Activated CD8-positive, alpha-beta memory T cell treated with anti-CD3 and anti-CD28 coated beads, Interleukin-2, amount 50 U/mL, for 48 hours (primary cell): ENCODE results near the gene CSNK2A2.

Experiments
- DNase-seq: peaks from one replicate; pipeline ENCODE4 v3.0.0-alpha.2; 2020

CSNK2A2 gene

GRCh38 chr16:58137581-58137980 lies 60.3 kb downstream of the CSNK2A2 start:
- DNase-seq, result no peak

- peak; percentile 96 for DNase-seq
Measured at GRCh38 chr16:58129097-58129936, 68.6 kb downstream of the CSNK2A2 start, which contains the start of gene CFAP20. TSS of gene CFAP20 (minus strand) at chr16:58129381. CDS start at chr16:58129115, 266 bp downstream.

GRCh38 chr16:58128711-58129096 lies 69.2 kb downstream of the CSNK2A2 start:
- DNase-seq, result no peak

GRCh38 chr16:58128181-58128631 lies 69.7 kb downstream of the CSNK2A2 start:
- no peak for DNase-seq

- no peak for DNase-seq
Measured at GRCh38 chr16:58127634-58128033, 70.3 kb downstream of the CSNK2A2 start.

- no peak for DNase-seq
Measured at GRCh38 chr16:58127033-58127556, 70.8 kb downstream of the CSNK2A2 start.

GRCh38 chr16:58126451-58126961 lies 71.4 kb downstream of the CSNK2A2 start:
- no peak for DNase-seq

GRCh38 chr16:58125781-58126335 lies 72.0 kb downstream of the CSNK2A2 start:
- DNase-seq, result no peak

- DNase-seq, result no peak
Measured at GRCh38 chr16:58125041-58125440, 72.9 kb downstream of the CSNK2A2 start.

- no peak for DNase-seq
Measured at GRCh38 chr16:58124601-58124915, 73.3 kb downstream of the CSNK2A2 start.

GRCh38 chr16:58123896-58124600 lies 73.9 kb downstream of the CSNK2A2 start:
- DNase-seq, result no peak

GRCh38 chr16:58121132-58121531 lies 76.8 kb downstream of the CSNK2A2 start:
- no peak for DNase-seq

- no peak for DNase-seq
Measured at GRCh38 chr16:58120234-58120633, 77.7 kb downstream of the CSNK2A2 start.

GRCh38 chr16:58119509-58119845 lies 78.4 kb downstream of the CSNK2A2 start:
- no peak for DNase-seq

- DNase-seq, result no peak
Measured at GRCh38 chr16:58118801-58119508, 79.0 kb downstream of the CSNK2A2 start.

- no peak for DNase-seq
Measured at GRCh38 chr16:58116529-58116928, 81.4 kb downstream of the CSNK2A2 start.

- DNase-seq, result no peak
Measured at GRCh38 chr16:58116081-58116480, 81.8 kb downstream of the CSNK2A2 start.

GRCh38 chr16:58114827-58115825 lies 82.8 kb downstream of the CSNK2A2 start:
- DNase-seq, result no peak

- DNase-seq, result no peak
Measured at GRCh38 chr16:58111302-58111627, 86.6 kb downstream of the CSNK2A2 start.

GRCh38 chr16:58110571-58111301 lies 87.2 kb downstream of the CSNK2A2 start:
- DNase-seq, result no peak

GRCh38 chr16:58109881-58110280 lies 88.0 kb downstream of the CSNK2A2 start:
- DNase-seq, result no peak
